ENCODE results near the gene KCNIP4. TPM values are rescaled to one million over a fixed set of nuclear protein-coding genes. Genes with fewer than 3 reads are reported as not detected.

Gene KCNIP4
- total and polyA plus RNA-seq, 2 of the 8 experiments (the other 6 are each of a cell fraction or from before 2014, with no cell fraction given), result 0.06 TPM; not detected in 1

DNA sequence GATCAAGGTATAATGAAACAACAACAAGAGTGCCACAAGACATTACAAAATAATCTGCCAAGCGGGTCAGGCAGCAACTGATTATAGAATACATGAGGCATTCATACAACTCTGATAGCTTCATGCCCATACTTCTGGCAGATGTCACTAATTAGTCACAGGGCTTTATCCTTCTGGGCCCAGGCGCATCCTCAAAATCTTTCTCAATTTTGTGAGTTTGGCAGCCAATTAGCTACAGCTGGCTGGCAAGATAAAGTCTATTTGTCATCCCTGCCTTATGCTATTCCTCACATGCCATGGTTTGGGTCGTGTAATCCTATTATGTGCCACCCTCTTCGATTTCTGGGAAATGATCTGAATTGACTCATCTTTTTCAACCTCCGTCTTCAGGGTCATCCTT is 994.0 kb downstream of the KCNIP4 start:
- POLR2A ChIA-PET (ENCODE audit: partially characterized antibody), result no interaction called here
- no peak for TF ChIP-seq KDM1A (IDR thresholded peaks at IDR 0.05; ENCODE audit: borderline replicate concordance, low read length)
- TF ChIP-seq TBP (IDR thresholded peaks at IDR 0.05; ENCODE audit: low read depth, low read length), result no peak
- no peak for TF ChIP-seq SP2 (IDR thresholded peaks at IDR 0.05; ENCODE audit: low read length)
- no peak for TF ChIP-seq POLR2AphosphoS5 (IDR thresholded peaks at IDR 0.05; ENCODE audit: low read depth, low read length)
- TF ChIP-seq TAF7 (optimal IDR thresholded peaks at IDR 0.05; ENCODE audit: borderline replicate concordance, low read depth, low read length), result no peak
- no peak for TF ChIP-seq CEBPB (IDR thresholded peaks at IDR 0.05; ENCODE audit: low read depth, low read length)
- TF ChIP-seq SIRT6 (IDR thresholded peaks at IDR 0.05; ENCODE audit: low read length), result no peak
- TF ChIP-seq KDM5A (IDR thresholded peaks at IDR 0.05; ENCODE audit: low read length), result no peak
- TF ChIP-seq, protein P1, sequence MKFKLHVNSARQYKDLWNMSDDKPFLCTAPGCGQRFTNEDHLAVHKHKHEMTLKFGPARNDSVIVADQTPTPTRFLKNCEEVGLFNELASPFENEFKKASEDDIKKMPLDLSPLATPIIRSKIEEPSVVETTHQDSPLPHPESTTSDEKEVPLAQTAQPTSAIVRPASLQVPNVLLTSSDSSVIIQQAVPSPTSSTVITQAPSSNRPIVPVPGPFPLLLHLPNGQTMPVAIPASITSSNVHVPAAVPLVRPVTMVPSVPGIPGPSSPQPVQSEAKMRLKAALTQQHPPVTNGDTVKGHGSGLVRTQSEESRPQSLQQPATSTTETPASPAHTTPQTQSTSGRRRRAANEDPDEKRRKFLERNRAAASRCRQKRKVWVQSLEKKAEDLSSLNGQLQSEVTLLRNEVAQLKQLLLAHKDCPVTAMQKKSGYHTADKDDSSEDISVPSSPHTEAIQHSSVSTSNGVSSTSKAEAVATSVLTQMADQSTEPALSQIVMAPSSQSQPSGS (IDR thresholded peaks at IDR 0.05; ENCODE audit: low read length), result no peak
- TF ChIP-seq BCL11A (IDR thresholded peaks at IDR 0.05; ENCODE audit: low read depth in 2 of 2, low read length in 2 of 2), result no peak
- TF ChIP-seq SAP30 (IDR thresholded peaks at IDR 0.05; ENCODE audit: insufficient read depth, insufficient replicate concordance, low read length), result no peak
- no peak for TF ChIP-seq HDAC2 (IDR thresholded peaks at IDR 0.05; ENCODE audit: borderline replicate concordance in 1 of 2, low read depth in 2 of 2, low read length in 2 of 2)
- no peak for TF ChIP-seq PHF8 (conservative IDR thresholded peaks at IDR 0.05; ENCODE audit: low read depth, low read length)

More for the DNA sequence above, 994.0 kb downstream of the KCNIP4 start:
- H2BK5ac ChIP-seq (ENCODE audit: low read depth, low read length), result no peak overlapping the region
- CTCF ChIA-PET (ENCODE audit: partially characterized antibody), result interaction anchor here (1.6 kb wide), 1 partner anchor 10 kb away, joined by 5 read pairs; no protein-coding TSS in a partner anchor
- no peak overlapping the region for H2BK12ac ChIP-seq (ENCODE audit: low read depth, low read length)
- no peaks in the 10 kb centered on the region for H3K23me2 ChIP-seq (ENCODE audit: low read depth, low read length)
- no peak overlapping the region for H2BK20ac ChIP-seq (ENCODE audit: low read length)
- no peak overlapping the region for H2BK15ac ChIP-seq (ENCODE audit: low read length)
- no peak overlapping the region for H3K9ac ChIP-seq (replicated peaks in 1 of 4; ENCODE audit: extremely low read depth in 1 of 4, low read depth in 3 of 4, low read length in 3 of 4)
- H3K23ac ChIP-seq (ENCODE audit: insufficient read length), result no peak overlapping the region
- no peak overlapping the region for H2BK120ac ChIP-seq (replicated peaks; ENCODE audit: low read depth, low read length)
- H4K8ac ChIP-seq (ENCODE audit: extremely low read depth, insufficient read depth, low read length), result no peak overlapping the region
- H4K91ac ChIP-seq (replicated peaks; ENCODE audit: insufficient read length, low read length), result no peak overlapping the region
- H3K36me3 ChIP-seq (ENCODE audit: control insufficient read depth in 2 of 4, insufficient read depth in 4 of 4, low read length in 3 of 4), result no peaks in the 10 kb centered on the region
- no peaks in the 10 kb centered on the region for H3K4me1 ChIP-seq (replicated peaks in 1 of 4; ENCODE audit: control insufficient read depth in 3 of 4, insufficient read depth in 4 of 4, low read length in 3 of 4)
- H3K4ac ChIP-seq (replicated peaks; ENCODE audit: insufficient read length, low read depth, low read length), result no peak overlapping the region
- WGBS, 2 experiments (ENCODE audit: extremely low coverage in 1 of 2, insufficient coverage in 1 of 2, insufficient read length in 1 of 2, insufficient replicate concordance in 2 of 2, low coverage in 1 of 2, low lambda C conversion rate in 2 of 2, missing lambda C conversion rate in 1 of 2), result 94% methylated on average over 5 of the region's 5 CpGs; no CpG with 5 or more reads in 1 of the 2 experiments
- no peak overlapping the region for H3K56ac ChIP-seq (replicated peaks; ENCODE audit: insufficient read length, low read depth, low read length)
- DNase-seq (ENCODE audit: low read depth in 1 of 2, low spot score in 2 of 2) (no peak), FAIRE-seq (no peak)
- no peaks in the 10 kb centered on the region for H3K79me2 ChIP-seq (ENCODE audit: control insufficient read depth in 1 of 2, insufficient read depth in 2 of 2, low read length in 2 of 2)
- no peak overlapping the region for H3K4me2 ChIP-seq (ENCODE audit: insufficient read depth in 1 of 2, low read depth in 2 of 2, low read length in 2 of 2)
- H3K4me3 ChIP-seq (ENCODE audit: extremely low read depth in 1 of 4, insufficient read depth in 2 of 4, low read depth in 3 of 4, low read length in 4 of 4), result no peak overlapping the region
- no peaks in the 10 kb centered on the region for H3K27me3 ChIP-seq (replicated peaks in 1 of 4; ENCODE audit: control insufficient read depth in 3 of 4, extremely low read depth in 1 of 4, insufficient read depth in 3 of 4, low read length in 3 of 4)
- no peak overlapping the region for H3K18ac ChIP-seq (ENCODE audit: extremely low read depth, low read length)
- no peak overlapping the region for H3K14ac ChIP-seq (ENCODE audit: insufficient read length)
- H4K5ac ChIP-seq (ENCODE audit: insufficient read length, low read depth, low read length), result no peak overlapping the region
- H2AFZ ChIP-seq (ENCODE audit: low read length), result 0 out of 2 replicates have a peak overlapping the region, but pooled peaks have one; percentile 19
- no peaks in the 10 kb centered on the region for H4K20me1 ChIP-seq (replicated peaks in 1 of 2; ENCODE audit: control insufficient read depth in 1 of 2, insufficient read depth in 2 of 2, low read length in 2 of 2)
- H3K9me3 ChIP-seq (ENCODE audit: insufficient read depth in 2 of 2, low read depth in 1 of 2, low read length in 1 of 2), result no peaks in the 10 kb centered on the region
- no peak overlapping the region for H2AK5ac ChIP-seq (ENCODE audit: low read depth, low read length)
- H3K27ac ChIP-seq (ENCODE audit: low read depth, low read length), result no peak overlapping the region
- no peaks in the 10 kb centered on the region for H3K79me1 ChIP-seq (ENCODE audit: low read depth, low read length)

Data from H1 (cell line).